ENCODE measurements around the gene IFNA10.
"Not testable (repeated sequence)": the region's sequence is repeated elsewhere in the genome, so short reads cannot be mapped to it uniquely, and the experiment has no call there.

DNA sequence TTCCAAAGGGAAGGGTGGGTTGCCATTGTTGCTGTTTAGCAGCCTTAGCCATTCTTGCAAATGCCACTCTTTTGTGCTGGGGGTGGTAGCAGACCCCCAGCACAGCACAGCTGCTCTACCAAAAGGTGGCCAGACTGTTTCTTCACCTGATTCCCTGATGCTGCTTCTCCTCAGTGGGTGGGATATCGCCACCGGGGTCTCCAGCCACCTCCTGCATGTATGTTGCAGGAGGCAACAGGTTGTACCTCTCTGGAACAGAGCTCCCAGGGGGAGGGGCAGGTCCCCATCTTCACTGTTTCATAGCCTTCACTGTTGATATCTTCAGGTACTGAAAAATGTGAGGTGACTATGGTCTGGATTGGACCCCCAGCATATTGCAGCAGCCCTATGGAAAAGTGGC, 3.8 kb upstream of the IFNA10 start:
- TF ChIP-seq, protein P1, sequence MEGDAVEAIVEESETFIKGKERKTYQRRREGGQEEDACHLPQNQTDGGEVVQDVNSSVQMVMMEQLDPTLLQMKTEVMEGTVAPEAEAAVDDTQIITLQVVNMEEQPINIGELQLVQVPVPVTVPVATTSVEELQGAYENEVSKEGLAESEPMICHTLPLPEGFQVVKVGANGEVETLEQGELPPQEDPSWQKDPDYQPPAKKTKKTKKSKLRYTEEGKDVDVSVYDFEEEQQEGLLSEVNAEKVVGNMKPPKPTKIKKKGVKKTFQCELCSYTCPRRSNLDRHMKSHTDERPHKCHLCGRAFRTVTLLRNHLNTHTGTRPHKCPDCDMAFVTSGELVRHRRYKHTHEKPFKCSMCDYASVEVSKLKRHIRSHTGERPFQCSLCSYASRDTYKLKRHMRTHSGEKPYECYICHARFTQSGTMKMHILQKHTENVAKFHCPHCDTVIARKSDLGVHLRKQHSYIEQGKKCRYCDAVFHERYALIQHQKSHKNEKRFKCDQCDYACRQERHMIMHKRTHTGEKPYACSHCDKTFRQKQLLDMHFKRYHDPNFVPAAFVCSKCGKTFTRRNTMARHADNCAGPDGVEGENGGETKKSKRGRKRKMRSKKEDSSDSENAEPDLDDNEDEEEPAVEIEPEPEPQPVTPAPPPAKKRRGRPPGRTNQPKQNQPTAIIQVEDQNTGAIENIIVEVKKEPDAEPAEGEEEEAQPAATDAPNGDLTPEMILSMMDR (conservative IDR thresholded peaks at IDR 0.05; ENCODE audit: low read depth, low read length), result not testable (repeated sequence)
- TF ChIP-seq EZH2 (IDR thresholded peaks at IDR 0.05; ENCODE audit: borderline replicate concordance, low read depth, low read length, poor library complexity, severe bottlenecking), result not testable (repeated sequence)

All from A673 (cell line).